T-helper 22 cell (primary cell): ENCODE measurements around the gene ST8SIA1.
"Not testable (repeated sequence)": the region's sequence is repeated elsewhere in the genome, so short reads cannot be mapped to it uniquely, and the experiment has no call there.

Experiments used
- DNase-seq: peaks from one replicate; pipeline ENCODE4 v3.0.0-alpha.2; 2020; ENCODE audit warnings: low read depth

ST8SIA1 gene

DNA sequence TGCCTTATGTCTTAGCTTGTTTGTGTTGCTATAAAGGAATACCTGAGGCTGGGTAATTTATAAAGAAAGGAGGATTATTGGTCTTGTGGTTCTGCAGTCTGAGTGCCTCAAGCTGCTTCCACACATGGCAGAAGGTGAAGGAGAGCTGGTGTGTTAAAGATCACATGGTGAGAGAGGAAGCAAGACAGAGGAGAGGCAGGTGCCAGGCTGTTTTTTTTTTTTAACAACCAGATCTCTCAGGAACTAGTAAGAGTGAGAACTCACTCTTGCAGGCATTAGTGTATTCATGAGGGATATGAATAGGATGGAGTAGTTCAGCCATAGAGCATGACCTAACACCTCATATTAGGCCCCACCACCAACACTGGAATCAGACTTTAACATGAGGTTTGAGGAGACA lies 165.1 kb downstream of the ST8SIA1 start:
- DNase-seq, result no peak

- no peak for DNase-seq
These were observed 170.4 kb downstream of the ST8SIA1 start for GRCh38 chr12:22164139-22164538.

DNA sequence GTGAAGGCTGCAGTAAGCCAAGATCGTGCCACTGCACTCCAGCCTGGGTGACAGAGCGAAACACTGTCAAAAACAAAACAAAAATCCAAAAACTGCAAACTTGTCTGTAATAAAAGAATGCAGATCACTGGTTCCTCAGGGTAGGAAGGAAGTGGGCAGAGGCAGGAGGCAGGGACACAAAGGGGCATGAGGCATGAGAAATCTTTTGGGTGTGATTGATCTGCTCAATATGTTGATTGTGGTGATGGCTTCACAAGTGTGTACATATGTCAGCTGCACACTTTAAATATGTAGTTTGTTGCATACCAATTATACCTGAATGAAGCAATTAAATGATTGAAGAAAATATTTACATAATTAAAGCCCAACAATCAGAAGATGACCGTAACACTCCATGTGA lies 170.9 kb downstream of the ST8SIA1 start:
- no peak for DNase-seq

- no peak for DNase-seq
These were observed 174.0 kb downstream of the ST8SIA1 start for GRCh38 chr12:22160396-22161003.

GRCh38 chr12:22149286-22149685 lies 185.2 kb downstream of the ST8SIA1 start:
- not testable (repeated sequence) for DNase-seq

DNA sequence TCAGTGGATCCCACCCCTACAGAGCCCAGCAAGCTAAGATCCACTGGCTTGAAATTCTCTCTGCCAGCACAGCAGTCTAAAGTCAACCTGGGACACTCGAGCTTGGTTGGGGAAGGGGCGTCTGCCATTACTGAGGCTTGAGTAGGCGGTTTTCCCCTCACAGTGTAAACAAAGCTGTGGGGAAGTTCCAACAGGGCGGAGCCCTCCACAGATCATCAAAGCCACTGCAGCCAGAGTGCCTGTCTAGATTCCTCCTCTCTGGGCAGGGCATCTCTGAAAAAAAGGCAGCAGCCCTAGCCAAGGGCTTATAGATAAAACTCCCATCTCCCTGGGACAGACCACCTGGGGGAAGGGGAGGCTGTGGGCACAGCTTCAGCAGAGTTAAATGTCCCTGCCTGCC lies 187.8 kb downstream of the ST8SIA1 start:
- peak; percentile 3 for DNase-seq
